NT2/D1 (cell line): ENCODE measurements around the gene UCN3.

Experiments
- SUZ12 ChIP-seq: IDR thresholded peaks from 2 replicates; pipeline ENCODE4 v1.6.1; 2011; ENCODE audit not compliant: insufficient read length, insufficient read depth; ENCODE audit errors: extremely low read depth
- YY1 ChIP-seq: IDR thresholded peaks from 2 replicates; pipeline ENCODE4 v1.6.1; 2011; ENCODE audit not compliant: insufficient read length, insufficient read depth
- ZNF274 ChIP-seq: IDR thresholded peaks from 2 replicates; pipeline ENCODE4 v1.6.1; 2011; ENCODE audit warnings: mild to moderate bottlenecking, low read depth, low read length

- TF ChIP-seq SUZ12 (no peak), ZNF274 (no peak), YY1 (no peak)
Measured at GRCh38 chr10:5390607-5391205, 25.9 kb downstream of the UCN3 start.
